Activated T-helper 17 cell treated with anti-CD3 and anti-CD28 coated beads, Interleukin-2, amount 50 U/mL, for 72 hours (primary cell): Measurements from ENCODE around the gene PRKCZ. TPM values are rescaled to one million over a fixed set of nuclear protein-coding genes. Genes with fewer than 3 reads are reported as not detected.

ENCODE experiments used
- ATAC-seq: fragments of 150-1000 bp; cut with Tn5 transposase; replicated peaks from 2 replicates; pipeline ENCODE4 v1.10.0; 2021; ENCODE audit warnings: mild to moderate bottlenecking, moderate library complexity
- H3K27ac Mint-ChIP-seq: one replicate; pipeline ENCODE4 v1.8.0; 2022; ENCODE audit warnings: mixed read lengths
- H3K27me3 Mint-ChIP-seq: one replicate; pipeline ENCODE4 v1.8.0; 2022; ENCODE audit warnings: mixed read lengths
- H3K36me3 Mint-ChIP-seq: one replicate; pipeline ENCODE4 v1.8.0; 2022; ENCODE audit warnings: low read depth, mild to moderate bottlenecking, mixed read lengths
- H3K4me1 Mint-ChIP-seq: one replicate; pipeline ENCODE4 v1.8.0; 2022; ENCODE audit warnings: mixed read lengths
- H3K4me3 Mint-ChIP-seq: one replicate; pipeline ENCODE4 v1.8.0; 2022; ENCODE audit warnings: mild to moderate bottlenecking, mixed read lengths
- H3K9me3 Mint-ChIP-seq: one replicate; pipeline ENCODE4 v1.8.0; 2022; ENCODE audit warnings: mixed read lengths
- total RNA-seq, 2 donors: library from RNA; stranded (reverse); gene quantifications; one replicate each; pipeline ENCODE4 v1.2.3, GENCODE V29; 2022

Gene PRKCZ
- total RNA-seq, 2 donors from 2014 or later: 12.2 to 24.7 TPM

GRCh38 chr1:2059290-2059953 lies 9.2 kb downstream of the PRKCZ start:
- Mint-ChIP-seq H3K9me3 (peaks cover 2% of the 10 kb centered on the region), H3K36me3 (peaks cover 64% of the 10 kb centered on the region)

GRCh38 chr1:2060072-2060471 lies 9.9 kb downstream of the PRKCZ start:
- peaks cover 3% of the 10 kb centered on the region for H3K9me3 Mint-ChIP-seq
- no peak overlapping the region for H3K4me3 Mint-ChIP-seq
- H3K4me1 Mint-ChIP-seq: peaks cover 6% of the 10 kb centered on the region
- no peak overlapping the region for H3K27ac Mint-ChIP-seq
- H3K27me3 Mint-ChIP-seq: no peaks in the 10 kb centered on the region
- ATAC-seq: no peak
- H3K36me3 Mint-ChIP-seq: peaks cover 71% of the 10 kb centered on the region

More at GRCh38 chr1:2059290-2059953, 9.2 kb downstream of the PRKCZ start:
- ATAC-seq: no peak
- H3K4me1 Mint-ChIP-seq: peaks cover 6% of the 10 kb centered on the region
- no peaks in the 10 kb centered on the region for H3K27me3 Mint-ChIP-seq
- no peak overlapping the region for H3K4me3 Mint-ChIP-seq
- no peak overlapping the region for H3K27ac Mint-ChIP-seq

- H3K27ac Mint-ChIP-seq: no peak overlapping the region
These were observed 10.3 kb downstream of the PRKCZ start for GRCh38 chr1:2060535-2060934.

DNA sequence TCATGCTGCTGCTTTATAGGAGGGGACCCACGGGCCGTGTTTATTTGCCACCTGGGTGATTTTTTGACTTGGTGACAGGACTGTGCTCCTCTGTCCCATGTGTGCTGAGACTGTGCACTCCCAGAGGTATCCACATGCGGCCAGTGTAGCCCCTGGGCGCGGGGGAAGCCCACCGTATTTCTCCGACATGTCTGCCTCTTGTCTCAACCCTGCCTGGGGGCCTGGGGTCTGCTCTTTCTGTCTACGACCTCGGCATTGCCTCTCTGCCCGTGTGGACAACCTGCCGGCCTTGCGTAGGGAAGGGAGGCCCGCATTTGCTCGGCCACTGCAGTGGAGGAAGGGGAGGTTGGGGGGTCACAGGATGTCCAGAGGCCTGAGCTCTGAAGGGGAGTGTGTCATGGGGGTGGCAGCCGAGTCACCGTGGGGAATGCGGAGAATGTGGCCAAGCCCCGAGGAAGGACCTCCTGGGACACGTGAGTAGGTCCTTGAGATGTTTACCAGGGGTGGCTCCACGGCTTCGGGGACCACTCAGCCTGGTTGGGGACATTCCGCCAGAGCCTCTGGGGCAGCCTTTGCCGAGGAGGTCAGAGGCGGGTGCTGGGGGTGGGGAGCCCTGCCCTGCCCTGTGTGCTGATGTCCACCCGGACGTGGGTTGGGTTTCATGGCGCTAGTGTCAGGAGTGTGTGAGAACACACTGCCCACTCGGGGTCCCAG lies 11.0 kb downstream of the PRKCZ start:
- Mint-ChIP-seq H3K9me3 (peaks cover 3% of the 10 kb centered on the region), H3K27ac (no peak overlapping the region), H3K4me1 (peaks cover 6% of the 10 kb centered on the region), H3K4me3 (no peak overlapping the region), H3K27me3 (no peaks in the 10 kb centered on the region), H3K36me3 (peaks cover 74% of the 10 kb centered on the region)
- ATAC-seq: no peak

More at GRCh38 chr1:2060535-2060934, 10.3 kb downstream of the PRKCZ start:
- Mint-ChIP-seq H3K36me3 (peaks cover 73% of the 10 kb centered on the region), H3K9me3 (peaks cover 3% of the 10 kb centered on the region), H3K4me1 (peaks cover 6% of the 10 kb centered on the region), H3K27me3 (no peaks in the 10 kb centered on the region), H3K4me3 (no peak overlapping the region)
- no peak for ATAC-seq

DNA sequence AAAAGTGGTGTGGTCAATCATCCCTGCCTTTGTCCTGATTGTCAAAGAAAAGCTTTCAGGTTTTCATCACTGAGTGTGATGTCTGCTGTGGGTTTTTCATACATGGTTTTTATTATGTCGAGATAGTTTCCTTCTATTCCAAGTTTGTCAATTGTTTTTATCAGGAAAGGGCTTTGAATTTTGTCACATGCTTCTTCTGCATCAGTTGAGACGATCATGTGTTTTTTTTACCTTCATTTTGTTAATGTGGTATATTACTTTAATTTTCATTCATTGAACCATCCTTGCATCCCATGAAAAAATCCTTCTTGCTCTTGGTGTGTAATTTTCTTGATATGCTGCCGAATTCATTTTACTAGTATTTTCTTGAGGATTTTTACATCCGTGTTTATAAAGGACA lies 15.5 kb downstream of the PRKCZ start:
- Mint-ChIP-seq H3K27ac (no peak overlapping the region), H3K9me3 (peaks cover 3% of the 10 kb centered on the region), H3K27me3 (no peaks in the 10 kb centered on the region), H3K36me3 (peaks cover 48% of the 10 kb centered on the region), H3K4me3 (no peak overlapping the region), H3K4me1 (peaks cover 6% of the 10 kb centered on the region)
- ATAC-seq: no peak

- peaks cover 3% of the 10 kb centered on the region for H3K9me3 Mint-ChIP-seq
- H3K4me1 Mint-ChIP-seq: peaks cover 12% of the 10 kb centered on the region
- peaks cover 42% of the 10 kb centered on the region for H3K36me3 Mint-ChIP-seq
- H3K4me3 Mint-ChIP-seq: no peak overlapping the region
- no peak for ATAC-seq
- H3K27ac Mint-ChIP-seq: no peak overlapping the region
- H3K27me3 Mint-ChIP-seq: no peaks in the 10 kb centered on the region
These were observed 17.2 kb downstream of the PRKCZ start for GRCh38 chr1:2067393-2067792.

GRCh38 chr1:2067981-2068380 lies 17.8 kb downstream of the PRKCZ start:
- no peak overlapping the region for H3K4me3 Mint-ChIP-seq
- H3K9me3 Mint-ChIP-seq: peaks cover 3% of the 10 kb centered on the region
- peaks cover 36% of the 10 kb centered on the region for H3K36me3 Mint-ChIP-seq
- H3K27ac Mint-ChIP-seq: no peak overlapping the region
- ATAC-seq: no peak
- peaks cover 12% of the 10 kb centered on the region for H3K4me1 Mint-ChIP-seq
- no peaks in the 10 kb centered on the region for H3K27me3 Mint-ChIP-seq

DNA sequence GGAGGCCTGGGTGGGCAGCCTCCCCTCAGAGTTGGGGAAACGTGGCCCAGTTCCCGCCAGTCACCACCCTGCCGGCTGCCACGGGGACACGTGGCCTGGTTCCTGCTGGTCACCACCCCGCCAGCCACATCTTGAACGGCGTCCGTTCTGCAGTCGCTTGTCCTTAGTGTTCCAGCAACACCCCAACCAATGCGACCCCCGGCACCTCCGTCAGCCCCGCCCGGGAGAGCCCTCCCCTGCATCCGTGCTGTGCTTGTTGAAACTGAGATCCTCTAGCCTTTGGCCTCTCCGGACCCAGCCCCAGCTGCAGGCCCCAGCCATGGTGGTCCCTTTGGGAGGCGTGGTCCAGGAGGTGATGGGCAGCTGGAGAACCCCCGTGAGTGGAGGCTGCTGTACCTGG lies 18.7 kb downstream of the PRKCZ start:
- no peak overlapping the region for H3K27ac Mint-ChIP-seq
- H3K36me3 Mint-ChIP-seq: peaks cover 27% of the 10 kb centered on the region
- ATAC-seq: no peak
- no peaks in the 10 kb centered on the region for H3K27me3 Mint-ChIP-seq
- H3K9me3 Mint-ChIP-seq: peaks cover 3% of the 10 kb centered on the region
- peaks cover 10% of the 10 kb centered on the region for H3K4me1 Mint-ChIP-seq
- no peak overlapping the region for H3K4me3 Mint-ChIP-seq

- Mint-ChIP-seq H3K36me3 (peaks cover 17% of the 10 kb centered on the region), H3K4me1 (peaks cover 6% of the 10 kb centered on the region), H3K9me3 (no peaks in the 10 kb centered on the region), H3K27ac (no peak overlapping the region), H3K4me3 (no peak overlapping the region), H3K27me3 (no peaks in the 10 kb centered on the region)
- ATAC-seq: no peak
These were observed 19.8 kb downstream of the PRKCZ start for GRCh38 chr1:2070016-2070415.

DNA sequence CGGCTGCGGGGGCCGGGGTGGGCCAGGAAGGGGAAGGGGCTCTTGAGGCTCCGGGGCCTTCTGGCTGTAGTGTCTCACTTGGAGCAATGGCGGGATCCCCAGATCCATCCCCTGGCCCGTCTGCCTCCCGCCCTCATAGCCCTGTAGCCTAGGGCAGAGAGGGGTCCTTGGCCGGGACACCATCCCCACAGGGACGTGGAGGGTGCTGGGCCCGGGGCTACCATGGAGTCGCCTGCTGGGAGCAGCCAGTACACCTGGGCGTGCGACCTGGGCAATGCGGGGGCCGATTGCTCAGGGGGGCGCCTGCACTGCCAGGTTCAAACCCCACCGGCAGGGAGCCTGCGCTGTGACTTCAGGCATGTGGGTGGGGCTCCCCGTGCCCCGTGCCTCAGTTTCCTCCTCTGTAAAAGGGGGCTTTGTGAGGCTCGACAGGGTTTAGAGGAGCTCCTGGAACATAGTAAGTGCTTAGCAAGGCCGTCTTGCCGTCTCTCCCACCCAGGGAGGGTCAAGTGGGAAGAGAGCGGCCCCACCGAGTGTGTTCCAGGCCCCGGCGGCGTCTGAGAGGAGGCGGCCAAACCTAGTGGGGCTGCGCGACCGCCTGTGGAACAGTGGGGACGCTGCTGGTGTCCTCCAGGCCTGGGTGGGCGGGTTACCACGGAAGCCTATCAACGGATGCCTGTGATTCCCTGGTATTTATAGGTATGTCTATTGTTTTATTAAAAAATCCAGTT lies 20.8 kb downstream of the PRKCZ start:
- no peak for ATAC-seq
- Mint-ChIP-seq H3K4me3 (no peak overlapping the region), H3K36me3 (peaks cover 17% of the 10 kb centered on the region), H3K4me1 (peaks cover 6% of the 10 kb centered on the region), H3K27me3 (no peaks in the 10 kb centered on the region), H3K9me3 (no peaks in the 10 kb centered on the region), H3K27ac (no peak overlapping the region)

- Mint-ChIP-seq H3K4me1 (peaks cover 6% of the 10 kb centered on the region), H3K9me3 (peaks cover 3% of the 10 kb centered on the region), H3K4me3 (peak overlapping the region; percentile 29), H3K36me3 (peaks cover 23% of the 10 kb centered on the region), H3K27ac (peak overlapping the region; percentile 69), H3K27me3 (no peaks in the 10 kb centered on the region)
- ATAC-seq: peak; percentile 74
These were observed 22.0 kb downstream of the PRKCZ start for GRCh38 chr1:2072109-2072806.

DNA sequence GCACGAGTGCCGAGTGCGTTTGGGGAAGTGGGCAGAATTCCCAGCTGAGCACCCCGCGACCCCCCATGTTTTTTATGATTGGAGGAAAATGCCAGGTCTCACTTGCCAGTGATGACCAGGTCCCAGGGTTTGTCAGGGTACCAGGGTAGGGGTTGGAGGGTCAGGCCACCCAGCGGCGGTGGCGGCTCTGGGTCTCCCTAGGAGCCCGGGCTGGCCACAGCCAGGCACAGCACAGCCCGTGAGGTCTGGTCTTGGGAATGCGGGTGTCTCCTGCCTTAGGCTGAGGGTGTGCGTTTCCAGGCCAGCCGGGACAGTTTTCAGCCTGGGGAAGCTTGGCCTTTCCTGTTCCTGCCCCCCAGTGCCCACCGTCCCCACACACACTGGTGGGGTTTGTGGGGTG lies 22.7 kb downstream of the PRKCZ start:
- Mint-ChIP-seq H3K27ac (no peak overlapping the region), H3K27me3 (no peaks in the 10 kb centered on the region), H3K4me1 (peaks cover 6% of the 10 kb centered on the region), H3K4me3 (no peak overlapping the region), H3K36me3 (peaks cover 30% of the 10 kb centered on the region), H3K9me3 (peaks cover 8% of the 10 kb centered on the region)
- no peak for ATAC-seq

DNA sequence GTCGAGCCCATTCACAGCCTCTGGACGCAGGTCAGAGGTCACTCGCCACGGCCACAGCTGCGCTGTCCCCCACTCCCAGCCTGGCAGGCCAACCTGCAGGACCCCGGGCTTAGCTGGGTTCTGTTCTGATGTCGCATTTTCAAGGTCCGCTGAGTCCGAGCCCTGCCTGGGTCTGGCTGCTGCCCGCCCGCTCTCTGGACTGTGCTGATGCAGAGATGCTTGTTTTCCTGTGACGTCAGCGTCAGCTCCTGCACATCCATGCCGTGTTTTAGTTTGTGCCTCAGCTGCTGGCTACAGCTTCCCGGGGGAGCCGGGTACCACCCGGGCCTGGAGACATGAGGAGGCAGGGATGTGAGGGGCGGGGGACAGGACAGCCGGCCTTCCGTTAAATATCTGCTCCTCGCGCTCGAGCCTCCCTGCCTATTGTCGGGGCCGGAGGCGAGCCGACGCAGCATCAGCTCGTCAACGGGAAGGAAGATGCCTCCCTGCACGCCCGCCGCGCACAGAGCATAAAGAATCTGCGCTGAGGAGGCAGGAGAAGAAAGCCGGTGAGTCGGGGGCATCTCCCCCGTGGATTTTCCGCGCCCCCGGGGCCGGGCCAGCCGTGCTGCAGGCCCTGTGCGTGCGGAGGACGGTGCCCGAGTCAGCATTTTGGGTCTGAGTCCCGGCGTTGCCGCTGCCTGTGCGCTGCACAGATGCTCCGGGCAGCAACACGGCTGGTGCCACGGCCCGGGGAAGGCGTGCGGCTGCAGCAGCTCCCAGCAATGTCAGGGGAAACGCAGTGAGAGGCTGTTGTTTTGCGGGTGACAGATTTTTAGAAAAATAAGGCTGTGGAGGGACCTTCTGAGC lies 23.4 kb downstream of the PRKCZ start:
- no peak overlapping the region for H3K27ac Mint-ChIP-seq
- peaks cover 6% of the 10 kb centered on the region for H3K4me1 Mint-ChIP-seq
- no peak for ATAC-seq
- peaks cover 15% of the 10 kb centered on the region for H3K9me3 Mint-ChIP-seq
- H3K4me3 Mint-ChIP-seq: no peak overlapping the region
- peaks cover 37% of the 10 kb centered on the region for H3K36me3 Mint-ChIP-seq
- H3K27me3 Mint-ChIP-seq: no peaks in the 10 kb centered on the region

DNA sequence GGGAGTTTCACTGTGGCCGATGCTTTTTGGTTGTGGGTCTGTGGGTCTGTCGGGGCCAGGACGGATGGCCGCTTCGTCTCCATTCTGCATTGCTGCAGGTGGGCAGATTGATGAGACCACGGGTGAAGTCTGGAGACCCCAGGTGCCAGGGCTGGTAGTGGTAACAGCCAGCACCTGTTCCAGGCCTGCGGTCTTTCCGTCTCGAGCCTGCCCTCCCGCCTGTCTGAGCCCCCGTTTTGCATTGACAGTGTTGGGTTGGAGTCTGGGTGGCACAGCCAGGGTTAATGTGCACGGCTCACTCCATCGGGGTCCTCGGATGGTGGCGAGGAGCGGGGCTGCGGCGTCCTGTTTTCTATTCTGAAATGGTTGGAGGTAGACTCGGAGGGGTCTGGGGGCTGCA lies 24.2 kb downstream of the PRKCZ start:
- Mint-ChIP-seq H3K36me3 (peaks cover 40% of the 10 kb centered on the region), H3K4me3 (no peak overlapping the region), H3K4me1 (peaks cover 6% of the 10 kb centered on the region), H3K9me3 (peaks cover 17% of the 10 kb centered on the region), H3K27me3 (no peaks in the 10 kb centered on the region), H3K27ac (no peak overlapping the region)
- no peak for ATAC-seq
